Activated CD4-positive, alpha-beta memory T cell treated with anti-CD3 and anti-CD28 coated beads, Interleukin-2, amount 10 ng/mL, durations not matched to agents 7 days and 5 days (primary cell): ENCODE results near the gene PDE11A. TPM values are rescaled to one million over a fixed set of nuclear protein-coding genes. Genes with fewer than 3 reads are reported as not detected.

Source experiments
- CTCF ChIA-PET: fragments of 350-600 bp; sonication (Branson Sonifier 250); formaldehyde crosslinking; loops from one replicate; lab custom pipeline; 2021; ENCODE audit warnings: antibody characterized with exemption, inconsistent platforms; lab: Charles Lee
- POLR2A ChIA-PET: fragments of 350-600 bp; sonication (Branson Sonifier 250); formaldehyde crosslinking; loops from one replicate; lab custom pipeline; 2021; ENCODE audit warnings: antibody characterized with exemption; lab: Charles Lee
- DNase-seq: peaks from one replicate; pipeline ENCODE4 v3.0.0-alpha.2; 2020
- H3K27ac Mint-ChIP-seq: one replicate; pipeline ENCODE4 v1.8.0; 2021; ENCODE audit warnings: mild to moderate bottlenecking, mixed read lengths
- H3K27me3 Mint-ChIP-seq: one replicate; pipeline ENCODE4 v1.8.0; 2021; ENCODE audit warnings: mixed read lengths
- H3K36me3 Mint-ChIP-seq: one replicate; pipeline ENCODE4 v1.8.0; 2021; ENCODE audit warnings: low read depth, mixed read lengths
- H3K4me1 Mint-ChIP-seq: one replicate; pipeline ENCODE4 v1.8.0; 2021; ENCODE audit warnings: mixed read lengths
- H3K4me3 Mint-ChIP-seq: one replicate; pipeline ENCODE4 v1.8.0; 2021; ENCODE audit warnings: mild to moderate bottlenecking, mixed read lengths
- H3K9me3 Mint-ChIP-seq: one replicate; pipeline ENCODE4 v1.8.0; 2021; ENCODE audit warnings: mixed read lengths
- total RNA-seq, 2 experiments: library from RNA; stranded (reverse); gene quantifications; one replicate each; pipeline ENCODE4 v1.2.3, GENCODE V29; 2021

Gene PDE11A
- total RNA-seq, 2 experiments from 2014 or later, result not detected

DNA sequence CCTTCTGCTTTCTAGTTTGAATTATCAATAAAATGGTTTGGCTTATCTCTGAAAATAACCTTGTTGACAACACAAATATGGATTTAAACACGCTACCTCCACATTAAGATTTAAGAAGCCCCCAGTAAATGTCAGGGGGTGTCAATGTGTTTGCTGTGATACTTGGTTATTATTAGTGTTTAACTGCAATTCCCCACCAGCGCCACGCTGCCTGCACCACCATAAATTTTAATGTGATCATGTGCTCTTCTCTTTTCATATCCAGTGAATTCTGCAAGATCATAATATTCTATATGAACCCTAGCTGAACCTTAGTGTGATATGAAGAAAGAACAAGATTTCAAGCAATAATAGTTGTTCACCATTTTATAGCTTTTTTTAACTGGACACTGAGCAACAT, 349.3 kb downstream of the PDE11A start:
- no peak overlapping the region for H3K4me3 Mint-ChIP-seq
- H3K27me3 Mint-ChIP-seq, result peaks cover 36% of the 10 kb centered on the region
- DNase-seq, result no peak
- POLR2A ChIA-PET, result no interaction called here
- CTCF ChIA-PET, result interaction anchor here (0.8 to 5.0 kb wide), 6 partner anchors 19 to 388 kb away, joined by 3 to 41 read pairs (median 4); no protein-coding TSS in a partner anchor
- H3K36me3 Mint-ChIP-seq, result no peaks in the 10 kb centered on the region
- no peaks in the 10 kb centered on the region for H3K9me3 Mint-ChIP-seq
- no peak overlapping the region for H3K27ac Mint-ChIP-seq
- no peaks in the 10 kb centered on the region for H3K4me1 Mint-ChIP-seq

DNA sequence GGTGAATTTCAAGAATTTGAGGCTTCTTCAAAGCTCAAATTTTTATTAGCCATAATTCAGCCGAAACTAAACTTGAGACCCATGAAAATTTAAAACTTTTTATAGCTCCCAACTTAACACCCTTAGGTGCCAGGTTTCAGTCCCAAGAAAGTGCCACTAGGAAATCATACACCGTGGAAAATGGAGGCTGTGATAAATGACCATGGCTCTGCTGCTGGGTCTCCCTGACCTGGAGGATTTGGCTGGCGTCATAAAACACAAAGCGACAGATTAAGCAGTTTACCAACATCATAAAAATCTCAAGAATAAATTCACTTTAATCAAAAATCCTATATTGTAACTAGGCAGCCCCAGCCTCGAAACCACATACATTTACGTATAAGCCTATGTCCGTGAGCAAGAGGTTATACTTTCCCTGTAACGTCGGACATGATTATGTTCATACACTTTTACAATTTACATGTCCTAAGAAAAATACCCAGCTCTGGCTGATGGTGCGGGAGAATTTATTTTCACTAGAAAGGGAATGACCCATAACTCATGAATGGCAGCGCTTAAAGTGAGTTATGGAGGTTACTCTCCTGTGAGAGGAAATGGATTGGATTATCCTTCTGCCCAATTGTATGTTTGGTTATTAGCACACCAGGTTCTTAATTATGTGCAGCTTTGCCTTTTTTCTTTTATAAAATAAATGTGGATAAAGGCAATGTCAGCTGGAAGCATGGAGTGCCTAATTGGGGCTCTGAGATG, 350.6 kb downstream of the PDE11A start:
- H3K27ac Mint-ChIP-seq, result no peak overlapping the region
- H3K27me3 Mint-ChIP-seq, result peaks cover 26% of the 10 kb centered on the region
- no peak overlapping the region for H3K4me3 Mint-ChIP-seq
- H3K36me3 Mint-ChIP-seq, result no peaks in the 10 kb centered on the region
- no peaks in the 10 kb centered on the region for H3K4me1 Mint-ChIP-seq
- no peak for DNase-seq
- POLR2A ChIA-PET, result no interaction called here
- no peaks in the 10 kb centered on the region for H3K9me3 Mint-ChIP-seq
- CTCF ChIA-PET, result interaction anchor here (1.2 to 5.0 kb wide), 3 partner anchors 40 to 557 kb away, joined by 3 to 41 read pairs (median 4); no protein-coding TSS in a partner anchor

DNA sequence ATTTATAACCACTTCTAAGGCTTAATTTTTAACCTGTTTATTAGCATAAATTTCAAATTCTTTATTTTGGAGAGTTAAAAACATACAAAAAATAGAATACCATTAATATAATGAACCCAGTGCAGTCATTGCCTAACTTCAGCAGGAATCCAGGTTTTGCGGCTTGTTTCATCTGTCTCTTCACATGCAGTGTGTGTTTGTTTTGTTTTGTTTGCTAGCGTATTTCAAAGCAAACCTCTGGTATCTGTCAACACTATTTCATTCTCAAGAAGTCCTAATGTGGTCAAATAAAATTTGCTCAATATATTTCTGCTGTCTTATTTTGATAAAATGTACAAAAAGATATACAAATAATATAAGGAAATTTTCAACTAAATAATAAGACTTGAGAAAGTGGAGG, 351.5 kb downstream of the PDE11A start:
- H3K27me3 Mint-ChIP-seq, result peaks cover 21% of the 10 kb centered on the region
- POLR2A ChIA-PET, result no interaction called here
- no peak for DNase-seq
- no peaks in the 10 kb centered on the region for H3K9me3 Mint-ChIP-seq
- H3K27ac Mint-ChIP-seq, result no peak overlapping the region
- no peaks in the 10 kb centered on the region for H3K4me1 Mint-ChIP-seq
- H3K36me3 Mint-ChIP-seq, result no peaks in the 10 kb centered on the region
- CTCF ChIA-PET, result interaction anchor here (1.2 to 5.0 kb wide), 4 partner anchors 41 to 556 kb away, joined by 3 to 41 read pairs (median 4); no protein-coding TSS in a partner anchor
- no peak overlapping the region for H3K4me3 Mint-ChIP-seq

DNA sequence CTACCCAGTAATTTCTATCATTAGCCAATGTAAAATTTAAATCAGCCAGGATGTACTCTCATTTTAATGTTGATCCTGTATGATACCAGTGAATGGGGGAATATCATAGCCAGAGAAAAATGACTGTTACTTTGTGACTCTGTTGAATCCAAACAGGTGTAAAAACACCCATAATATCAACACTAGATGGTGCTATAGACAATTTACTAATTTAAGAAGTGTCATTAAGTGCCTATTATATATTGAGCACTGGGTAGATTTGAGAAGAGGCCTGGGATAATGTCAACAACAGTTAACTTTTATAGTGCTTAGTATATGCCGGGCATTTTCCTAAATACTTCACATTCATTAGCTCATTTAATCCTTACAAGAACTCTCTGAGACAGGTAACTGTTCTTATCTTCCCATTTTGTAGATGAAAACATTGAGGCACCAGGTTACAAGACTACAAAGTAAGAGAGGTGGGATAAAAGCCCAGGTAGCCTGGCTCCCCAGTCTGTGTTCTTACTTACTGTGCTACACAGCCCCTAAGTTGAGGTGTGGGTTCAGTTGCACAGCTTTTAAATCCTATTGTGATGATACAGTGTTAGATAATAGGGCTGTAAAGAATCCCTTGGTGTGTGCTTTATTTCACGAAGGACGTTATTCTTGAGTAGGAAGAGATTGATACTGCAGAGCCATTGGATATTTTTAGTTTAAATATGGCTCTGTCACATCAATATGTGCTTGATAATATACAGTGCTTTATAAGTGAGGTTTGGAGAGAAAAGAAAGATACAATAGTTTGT, 354.6 kb downstream of the PDE11A start:
- no peaks in the 10 kb centered on the region for H3K36me3 Mint-ChIP-seq
- H3K4me3 Mint-ChIP-seq, result no peak overlapping the region
- peaks cover 20% of the 10 kb centered on the region for H3K27me3 Mint-ChIP-seq
- ChIA-PET CTCF (interaction anchor here (0.5 to 1.1 kb wide), 5 partner anchors 10 to 383 kb away, joined by 3 to 6 read pairs (median 3); no protein-coding TSS in a partner anchor), POLR2A (no interaction called here)
- no peak overlapping the region for H3K27ac Mint-ChIP-seq
- H3K4me1 Mint-ChIP-seq, result no peaks in the 10 kb centered on the region
- H3K9me3 Mint-ChIP-seq, result no peaks in the 10 kb centered on the region
- no peak for DNase-seq

DNA sequence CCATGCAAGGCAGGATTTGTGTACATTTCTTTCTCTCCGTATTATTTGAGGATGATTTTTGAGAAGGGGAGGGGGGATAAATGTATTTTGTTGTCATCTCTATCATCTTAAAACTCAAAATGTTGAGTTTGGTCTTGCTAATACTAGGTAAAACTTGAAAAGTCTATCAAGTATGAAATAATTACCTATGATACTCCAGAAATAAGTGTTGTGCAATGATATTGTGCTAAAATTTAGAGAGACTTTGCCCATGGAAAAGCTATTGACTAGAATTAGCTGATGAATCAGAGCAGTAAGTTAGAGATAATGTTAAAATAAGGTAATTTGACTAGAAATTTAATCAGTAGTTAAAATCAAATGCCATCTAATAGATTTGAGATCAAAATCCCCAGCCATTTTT, 356.1 kb downstream of the PDE11A start:
- CTCF ChIA-PET, result no interaction called here
- H3K4me3 Mint-ChIP-seq, result no peak overlapping the region
- POLR2A ChIA-PET, result no interaction called here
- no peaks in the 10 kb centered on the region for H3K36me3 Mint-ChIP-seq
- no peaks in the 10 kb centered on the region for H3K9me3 Mint-ChIP-seq
- no peak overlapping the region for H3K27ac Mint-ChIP-seq
- DNase-seq, result no peak
- H3K27me3 Mint-ChIP-seq, result peaks cover 19% of the 10 kb centered on the region
- H3K4me1 Mint-ChIP-seq, result no peaks in the 10 kb centered on the region

DNA sequence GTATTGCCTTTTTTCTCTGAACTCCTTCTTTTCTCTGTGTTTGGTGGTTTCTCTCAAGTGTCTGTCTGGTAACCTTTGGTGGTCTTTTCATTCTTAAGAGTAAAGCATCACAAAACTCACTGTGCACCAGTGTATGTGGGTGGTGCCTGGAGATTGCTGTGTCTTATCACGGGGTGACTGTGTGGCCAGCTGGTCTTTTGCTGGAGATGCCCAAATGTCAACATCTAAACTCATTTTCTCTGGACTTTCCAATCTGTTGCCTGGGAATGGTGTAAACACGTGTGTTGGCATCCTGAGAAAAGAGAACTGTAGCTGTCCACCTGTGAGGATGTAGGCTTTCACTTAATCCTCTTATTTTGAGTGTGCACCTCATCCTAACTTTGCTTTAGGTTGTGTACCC, 356.8 kb downstream of the PDE11A start:
- no peak for DNase-seq
- H3K27me3 Mint-ChIP-seq, result peaks cover 19% of the 10 kb centered on the region
- no peaks in the 10 kb centered on the region for H3K4me1 Mint-ChIP-seq
- no peaks in the 10 kb centered on the region for H3K36me3 Mint-ChIP-seq
- no peak overlapping the region for H3K4me3 Mint-ChIP-seq
- ChIA-PET CTCF (no interaction called here), POLR2A (no interaction called here)
- H3K9me3 Mint-ChIP-seq, result no peaks in the 10 kb centered on the region
- H3K27ac Mint-ChIP-seq, result no peak overlapping the region

DNA sequence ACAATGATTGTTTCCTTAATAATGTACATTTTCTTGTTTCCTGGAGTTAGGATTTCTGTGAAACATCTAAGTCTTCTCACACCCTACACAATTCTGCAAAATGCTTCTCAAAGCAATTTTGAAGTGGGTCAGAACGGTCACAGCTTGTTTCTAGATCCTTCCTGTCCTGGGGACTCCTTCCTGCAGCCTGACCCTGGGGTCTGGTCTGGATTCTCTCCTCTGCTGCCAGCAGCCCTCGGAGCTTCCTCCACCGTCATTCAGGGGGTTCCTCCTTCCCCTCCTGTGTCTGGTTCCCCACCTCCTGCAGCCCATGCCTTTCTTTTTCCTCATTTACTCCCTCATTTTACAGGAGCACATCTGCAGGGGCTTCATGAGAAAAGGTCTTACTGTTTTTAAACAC, 357.9 kb downstream of the PDE11A start:
- H3K4me1 Mint-ChIP-seq, result no peaks in the 10 kb centered on the region
- no peak for DNase-seq
- ChIA-PET POLR2A (no interaction called here), CTCF (interaction anchor here (1.2 to 1.3 kb wide), 2 partner anchors 10 to 14 kb away, joined by 3 to 5 read pairs; no protein-coding TSS in a partner anchor)
- no peak overlapping the region for H3K4me3 Mint-ChIP-seq
- peaks cover 14% of the 10 kb centered on the region for H3K27me3 Mint-ChIP-seq
- H3K9me3 Mint-ChIP-seq, result no peaks in the 10 kb centered on the region
- no peaks in the 10 kb centered on the region for H3K36me3 Mint-ChIP-seq
- no peak overlapping the region for H3K27ac Mint-ChIP-seq

DNA sequence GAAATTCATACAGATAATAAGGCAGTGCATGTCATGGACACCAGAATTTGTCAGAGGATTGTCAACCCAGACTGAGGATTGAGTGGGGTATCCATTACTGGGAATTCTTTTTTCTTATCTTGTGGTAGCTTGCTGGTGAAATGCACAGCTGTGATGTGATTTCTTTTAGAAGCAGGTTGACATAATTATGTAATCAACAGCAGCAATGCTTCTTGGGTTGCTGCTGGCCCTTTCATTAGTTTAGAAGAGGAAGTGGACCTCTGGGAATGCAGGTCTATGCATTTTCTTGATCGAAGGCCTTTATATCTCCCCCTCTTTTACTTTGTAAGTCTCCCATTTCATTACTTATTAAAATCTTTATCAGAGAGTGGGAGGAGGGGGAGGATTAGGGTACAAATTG, 360.1 kb downstream of the PDE11A start:
- H3K27me3 Mint-ChIP-seq, result peaks cover 14% of the 10 kb centered on the region
- no peaks in the 10 kb centered on the region for H3K4me1 Mint-ChIP-seq
- H3K36me3 Mint-ChIP-seq, result no peaks in the 10 kb centered on the region
- H3K4me3 Mint-ChIP-seq, result no peak overlapping the region
- no peak for DNase-seq
- no peaks in the 10 kb centered on the region for H3K9me3 Mint-ChIP-seq
- no peak overlapping the region for H3K27ac Mint-ChIP-seq
- CTCF ChIA-PET, result interaction anchor here (1.5 kb wide), 1 partner anchor 377 kb away, joined by 3 read pairs; no protein-coding TSS in a partner anchor
- POLR2A ChIA-PET, result no interaction called here

DNA sequence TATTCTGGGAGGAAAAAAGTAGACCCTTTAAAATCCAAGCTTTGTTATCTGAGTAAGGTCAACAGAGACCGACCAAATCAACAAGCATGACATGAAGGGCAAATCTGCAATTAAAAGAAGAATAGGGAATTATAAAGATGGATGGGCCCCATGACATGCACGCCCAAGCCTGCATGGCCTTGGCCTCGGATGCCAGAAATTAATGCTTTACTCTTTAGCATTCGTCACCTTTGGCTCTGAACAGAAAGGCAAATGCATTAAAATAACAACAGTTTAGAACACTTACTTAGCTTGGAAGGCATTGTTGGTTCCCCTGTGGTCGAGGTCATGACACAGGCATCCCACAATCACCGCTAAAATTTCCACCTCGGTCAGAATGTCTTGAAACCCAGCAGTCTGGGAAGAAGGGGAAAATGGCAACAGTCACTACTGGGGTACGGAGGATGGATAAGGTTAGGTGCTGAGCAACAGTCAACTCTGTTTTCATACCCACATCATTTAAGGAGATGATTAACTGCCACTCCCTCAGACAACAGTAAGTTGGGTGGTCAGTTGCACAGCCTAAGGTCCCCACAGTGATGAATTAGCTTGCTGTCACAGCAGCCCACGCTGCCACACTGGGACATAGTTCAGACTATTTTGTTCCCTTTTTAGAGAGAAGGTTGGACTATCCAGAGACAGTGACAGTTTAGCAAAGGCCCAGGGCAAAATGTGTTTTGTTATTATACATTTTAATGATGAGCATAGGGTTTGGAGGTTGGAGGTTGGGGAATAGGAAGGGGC, 360.9 kb downstream of the PDE11A start:
- no peaks in the 10 kb centered on the region for H3K4me1 Mint-ChIP-seq
- H3K4me3 Mint-ChIP-seq, result no peak overlapping the region
- no peak for DNase-seq
- no peaks in the 10 kb centered on the region for H3K36me3 Mint-ChIP-seq
- H3K27me3 Mint-ChIP-seq, result peaks cover 14% of the 10 kb centered on the region
- H3K27ac Mint-ChIP-seq, result no peak overlapping the region
- H3K9me3 Mint-ChIP-seq, result no peaks in the 10 kb centered on the region
- ChIA-PET CTCF (no interaction called here), POLR2A (no interaction called here)

DNA sequence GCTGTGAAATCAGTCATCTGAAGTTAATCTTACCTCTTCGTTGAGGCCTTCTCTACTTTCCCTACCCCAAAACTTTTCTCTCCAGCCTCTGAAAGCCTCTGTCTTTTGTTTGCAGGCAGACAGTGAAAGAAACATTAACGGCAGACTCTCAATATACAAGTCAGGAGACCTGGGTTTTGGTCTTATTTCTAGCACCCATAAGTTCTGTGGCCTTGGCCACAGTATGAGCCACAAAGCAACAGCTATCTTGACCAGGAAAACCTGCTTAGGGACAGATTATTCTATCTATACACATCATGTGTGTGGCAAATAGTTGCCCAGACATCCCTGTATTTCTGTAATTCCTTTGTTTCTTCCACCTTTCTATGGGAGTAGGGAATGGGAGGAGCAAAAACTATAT, 361.7 kb downstream of the PDE11A start:
- Mint-ChIP-seq H3K4me1 (no peaks in the 10 kb centered on the region), H3K27me3 (peaks cover 11% of the 10 kb centered on the region), H3K27ac (no peak overlapping the region), H3K4me3 (no peak overlapping the region), H3K9me3 (no peaks in the 10 kb centered on the region), H3K36me3 (no peaks in the 10 kb centered on the region)
- no peak for DNase-seq
- CTCF ChIA-PET, result no interaction called here
- POLR2A ChIA-PET, result no interaction called here

DNA sequence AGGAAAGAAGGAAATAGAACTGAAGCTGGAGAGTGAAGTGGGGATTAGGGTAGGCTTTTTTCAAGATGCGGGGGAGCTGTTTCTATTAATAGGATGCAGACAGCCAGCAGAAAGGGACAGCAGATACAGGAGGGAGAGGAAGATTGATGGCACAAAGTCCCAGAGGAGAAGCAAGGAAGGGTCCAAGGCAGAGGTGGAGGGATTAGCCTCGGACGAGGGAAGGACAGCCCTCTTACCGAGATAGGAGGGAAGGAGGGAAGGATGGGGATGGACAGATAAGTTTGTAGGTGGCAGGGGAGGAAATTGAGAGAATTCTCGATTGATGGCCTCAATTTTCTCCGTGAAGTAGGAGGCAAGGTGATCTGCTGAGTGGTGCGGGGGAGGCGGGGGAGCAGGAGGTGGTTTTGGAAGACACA, 362.6 kb downstream of the PDE11A start:
- H3K27me3 Mint-ChIP-seq, result peaks cover 16% of the 10 kb centered on the region

DNA sequence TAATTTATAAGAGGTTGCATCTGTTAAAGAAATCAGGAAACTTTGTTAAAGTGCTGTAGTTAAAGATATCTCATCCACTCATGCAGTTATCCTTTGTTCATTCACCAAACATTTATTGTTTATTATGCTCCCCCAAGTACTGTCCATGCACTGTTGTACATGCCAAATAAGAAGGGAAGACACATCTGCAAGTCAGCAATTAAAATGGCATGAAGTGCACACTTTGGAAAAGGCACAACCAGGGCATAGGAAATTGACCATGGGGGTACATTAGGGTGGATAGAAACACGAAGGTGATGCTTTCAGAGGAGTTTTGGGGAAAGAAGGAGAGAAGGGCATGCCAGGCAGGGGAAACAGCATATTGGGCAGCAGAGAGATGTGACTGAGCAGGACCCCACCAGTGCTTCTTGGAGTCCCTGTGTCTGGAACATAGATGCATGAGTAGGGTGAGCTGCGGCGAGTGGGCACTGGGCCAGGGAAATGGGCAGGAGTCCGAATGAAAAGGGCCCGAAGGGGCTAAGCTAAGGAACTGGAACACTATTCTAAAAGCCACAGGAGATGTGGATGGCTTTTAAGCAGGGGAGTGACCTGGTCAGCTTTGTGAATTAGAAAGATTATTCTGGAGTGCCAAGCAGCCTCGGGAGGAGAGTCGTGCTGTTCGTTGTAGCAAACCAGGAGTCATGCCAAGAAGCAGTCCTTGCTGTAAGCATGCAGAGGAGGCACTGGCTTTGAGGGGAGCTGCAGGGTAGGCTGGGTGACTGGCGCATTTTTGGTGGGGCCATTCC, 363.7 kb downstream of the PDE11A start:
- Mint-ChIP-seq H3K4me3 (no peak overlapping the region), H3K27me3 (peaks cover 10% of the 10 kb centered on the region), H3K27ac (no peak overlapping the region), H3K36me3 (no peaks in the 10 kb centered on the region), H3K4me1 (no peaks in the 10 kb centered on the region), H3K9me3 (no peaks in the 10 kb centered on the region)
- ChIA-PET POLR2A (no interaction called here), CTCF (no interaction called here)
- no peak for DNase-seq

More for the DNA sequence above, 362.6 kb downstream of the PDE11A start:
- ChIA-PET CTCF (no interaction called here), POLR2A (no interaction called here)
- H3K27ac Mint-ChIP-seq, result no peak overlapping the region
- H3K4me3 Mint-ChIP-seq, result no peak overlapping the region
- H3K9me3 Mint-ChIP-seq, result no peaks in the 10 kb centered on the region
- no peak for DNase-seq
- no peaks in the 10 kb centered on the region for H3K36me3 Mint-ChIP-seq
- H3K4me1 Mint-ChIP-seq, result no peaks in the 10 kb centered on the region
